ENCODE results near the gene LPAR3.
"Not testable (repeated sequence)": the region's sequence is repeated elsewhere in the genome, so short reads cannot be mapped to it uniquely, and the experiment has no call there.

Gene LPAR3

GRCh38 chr1:84892705-84893618, at the start of gene LPAR3:
TSS of gene LPAR3 (minus strand) at chr1:84893206. CDS start at chr1:84866120, 27,086 bp downstream.
- DNase-seq = peak; percentile 45 to 88

- no peak for DNase-seq
Measured at GRCh38 chr1:84941843-84942242, 48.8 kb upstream of the LPAR3 start.

- DNase-seq = no peak
Measured at GRCh38 chr1:84940481-84940880, 47.5 kb upstream of the LPAR3 start.

GRCh38 chr1:84939761-84940160, 46.8 kb upstream of the LPAR3 start:
- no peak for DNase-seq

- DNase-seq = no peak
Measured at GRCh38 chr1:84939151-84939550, 46.1 kb upstream of the LPAR3 start.

- peak; percentile 76 to 83 for DNase-seq
Measured at GRCh38 chr1:84936116-84936810, 43.3 kb upstream of the LPAR3 start.

GRCh38 chr1:84933011-84933611, 40.1 kb upstream of the LPAR3 start:
- no peak for DNase-seq

GRCh38 chr1:84930831-84931230, 37.8 kb upstream of the LPAR3 start:
- DNase-seq = no peak

- no peak for DNase-seq
Measured at GRCh38 chr1:84930329-84930728, 37.3 kb upstream of the LPAR3 start.

GRCh38 chr1:84929581-84929980, 36.6 kb upstream of the LPAR3 start:
- no peak for DNase-seq

GRCh38 chr1:84928979-84929378, 36.0 kb upstream of the LPAR3 start:
- DNase-seq = no peak

GRCh38 chr1:84923317-84923716, 30.3 kb upstream of the LPAR3 start:
- DNase-seq = no peak

- no peak for DNase-seq
Measured at GRCh38 chr1:84920159-84920558, 27.2 kb upstream of the LPAR3 start.

- DNase-seq = no peak
Measured at GRCh38 chr1:84919461-84919970, 26.5 kb upstream of the LPAR3 start.

GRCh38 chr1:84918726-84919336, 25.8 kb upstream of the LPAR3 start:
- no peak for DNase-seq

GRCh38 chr1:84916897-84917296, 23.9 kb upstream of the LPAR3 start:
- DNase-seq = no peak

GRCh38 chr1:84913555-84913892, 20.5 kb upstream of the LPAR3 start:
- DNase-seq = no peak

GRCh38 chr1:84912726-84913554, 19.9 kb upstream of the LPAR3 start:
- DNase-seq = no peak

- not testable (repeated sequence) for DNase-seq
Measured at GRCh38 chr1:84908746-84909464, 15.9 kb upstream of the LPAR3 start.

GRCh38 chr1:84907095-84907827, 14.3 kb upstream of the LPAR3 start:
- no peak for DNase-seq

GRCh38 chr1:84902727-84903126, 9.7 kb upstream of the LPAR3 start:
- DNase-seq = not testable (repeated sequence)
